ENCODE results near the gene KCNIP3. TPM values are rescaled to one million over a fixed set of nuclear protein-coding genes. Genes with fewer than 3 reads are reported as not detected.

KCNIP3 gene
- total RNA-seq, 1 experiment from 2014 or later, result 5.8 TPM

GRCh38 chr2:95294579-95295250, 2.4 kb upstream of the KCNIP3 start:
- DNase-seq (ENCODE audit: low read depth), result no peak

DNA sequence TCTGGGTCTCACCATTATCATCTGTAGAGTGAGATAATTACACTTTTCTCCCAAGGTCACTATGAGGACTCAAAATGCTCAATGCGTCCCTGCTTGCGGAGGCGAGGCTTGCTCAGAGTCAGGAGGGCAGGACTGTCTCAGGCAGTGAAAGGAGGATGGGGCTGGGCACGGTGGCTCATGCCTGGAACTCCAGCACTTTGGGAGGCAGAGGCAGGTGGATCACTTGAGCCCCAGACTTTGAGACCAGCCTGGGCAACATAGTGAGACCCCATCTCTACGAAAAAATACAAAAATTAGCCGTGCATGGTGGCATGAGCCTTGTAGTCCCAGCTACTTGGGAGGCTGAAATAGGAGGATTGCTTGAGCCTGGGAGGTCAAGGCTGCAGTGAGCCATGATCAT, 1.8 kb upstream of the KCNIP3 start:
- no peak for DNase-seq (ENCODE audit: low read depth)

GRCh38 chr2:95296011-95296410, 1.1 kb upstream of the KCNIP3 start:
- no peak for DNase-seq (ENCODE audit: low read depth)

DNA sequence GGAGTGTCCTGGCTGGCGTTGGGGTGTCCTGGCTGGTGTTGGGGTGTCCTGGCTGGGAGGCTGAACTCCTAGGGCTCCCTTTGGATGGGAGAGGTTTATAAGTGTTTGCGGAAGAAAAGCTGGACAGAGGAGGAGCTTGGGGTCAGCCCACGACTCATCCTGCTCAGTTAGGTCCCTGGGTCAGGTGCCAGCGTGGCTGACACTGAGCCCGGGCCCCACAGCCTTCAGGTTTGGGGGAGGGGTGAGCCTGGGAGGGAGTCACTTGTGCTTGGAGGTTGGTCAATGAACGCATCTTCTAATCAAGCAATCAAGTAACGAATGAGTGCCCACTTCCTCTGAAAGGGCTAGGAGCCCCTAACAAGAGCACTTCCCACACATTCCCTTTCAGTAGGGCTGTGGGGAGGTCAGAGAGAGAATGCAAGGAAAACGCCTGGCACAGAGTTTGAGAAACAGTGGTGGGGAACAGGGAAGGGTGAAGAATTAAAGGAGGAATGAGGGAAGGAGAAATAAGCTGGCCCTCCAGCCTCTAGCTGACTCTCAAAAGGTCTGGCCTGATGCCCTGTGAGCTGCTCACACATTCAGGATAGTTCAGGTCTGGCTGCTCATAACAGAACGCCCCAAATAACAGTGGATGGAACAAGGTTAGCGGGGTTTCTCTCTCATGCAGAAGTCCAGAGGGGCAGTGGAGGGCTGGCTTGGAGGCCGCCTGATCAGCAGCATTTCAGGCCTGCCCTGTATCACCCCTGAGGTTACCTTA, 670 bp downstream of the KCNIP3 start:
- no peak for DNase-seq (ENCODE audit: low read depth)

DNA sequence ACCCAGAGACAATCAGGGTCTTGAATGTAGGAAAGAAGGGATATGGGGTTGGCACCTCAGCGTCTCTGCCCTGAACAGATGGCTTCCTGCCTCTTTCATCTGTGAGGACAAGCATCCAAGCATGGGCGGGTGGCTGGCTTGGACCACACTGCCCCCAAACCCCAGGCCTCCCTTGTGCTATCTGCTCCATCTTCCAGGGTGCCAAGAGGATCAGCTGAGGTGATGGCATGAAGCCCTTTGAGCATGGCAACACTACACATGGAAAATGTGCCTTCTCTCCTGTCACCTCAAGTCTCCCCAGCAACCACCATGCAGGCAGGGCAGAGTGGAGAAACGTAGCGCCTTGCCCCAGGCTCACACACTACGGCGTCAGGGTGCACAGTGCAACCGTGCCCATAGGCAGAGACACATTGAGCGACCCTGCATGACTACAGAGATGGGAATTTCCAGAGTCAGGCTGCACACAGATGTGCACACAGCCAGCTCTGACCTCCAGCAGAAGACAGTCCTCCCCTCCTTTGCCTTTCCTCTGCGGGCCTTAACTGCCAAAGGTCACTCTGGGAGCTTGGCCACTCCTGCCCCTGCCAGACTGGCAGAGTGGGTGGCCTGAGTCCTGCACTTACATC, 1.5 kb downstream of the KCNIP3 start:
- no peak for DNase-seq (ENCODE audit: low read depth)

- DNase-seq (ENCODE audit: low read depth), result no peak
Measured at GRCh38 chr2:95299961-95300360, 2.8 kb downstream of the KCNIP3 start.

DNA sequence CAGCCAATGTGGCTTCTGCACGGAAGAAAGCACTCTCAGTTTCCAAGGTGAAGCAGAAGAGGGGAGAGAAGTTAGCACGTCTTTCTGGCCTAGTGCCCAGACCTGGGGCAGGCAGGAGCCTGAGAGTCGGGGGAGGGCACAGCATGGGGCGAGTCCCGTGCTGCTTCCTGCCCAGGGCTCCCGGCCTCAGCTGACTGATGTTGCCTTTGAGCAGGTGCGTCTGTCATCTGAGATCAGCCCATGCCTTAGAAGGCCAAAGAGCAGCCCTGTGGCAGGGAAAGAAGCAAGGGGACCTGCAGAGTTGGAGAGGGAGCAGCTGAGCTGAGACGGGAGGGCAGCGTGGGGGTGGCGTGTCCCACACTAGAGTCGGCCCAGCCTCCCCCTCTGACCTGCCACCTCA, 3.3 kb downstream of the KCNIP3 start:
- peak; percentile 40 for DNase-seq (ENCODE audit: low read depth)

GRCh38 chr2:95301186-95301585, 4.0 kb downstream of the KCNIP3 start:
- DNase-seq (ENCODE audit: low read depth), result no peak

GRCh38 chr2:95301876-95302641, 4.9 kb downstream of the KCNIP3 start:
- no peak for DNase-seq (ENCODE audit: low read depth)

DNA sequence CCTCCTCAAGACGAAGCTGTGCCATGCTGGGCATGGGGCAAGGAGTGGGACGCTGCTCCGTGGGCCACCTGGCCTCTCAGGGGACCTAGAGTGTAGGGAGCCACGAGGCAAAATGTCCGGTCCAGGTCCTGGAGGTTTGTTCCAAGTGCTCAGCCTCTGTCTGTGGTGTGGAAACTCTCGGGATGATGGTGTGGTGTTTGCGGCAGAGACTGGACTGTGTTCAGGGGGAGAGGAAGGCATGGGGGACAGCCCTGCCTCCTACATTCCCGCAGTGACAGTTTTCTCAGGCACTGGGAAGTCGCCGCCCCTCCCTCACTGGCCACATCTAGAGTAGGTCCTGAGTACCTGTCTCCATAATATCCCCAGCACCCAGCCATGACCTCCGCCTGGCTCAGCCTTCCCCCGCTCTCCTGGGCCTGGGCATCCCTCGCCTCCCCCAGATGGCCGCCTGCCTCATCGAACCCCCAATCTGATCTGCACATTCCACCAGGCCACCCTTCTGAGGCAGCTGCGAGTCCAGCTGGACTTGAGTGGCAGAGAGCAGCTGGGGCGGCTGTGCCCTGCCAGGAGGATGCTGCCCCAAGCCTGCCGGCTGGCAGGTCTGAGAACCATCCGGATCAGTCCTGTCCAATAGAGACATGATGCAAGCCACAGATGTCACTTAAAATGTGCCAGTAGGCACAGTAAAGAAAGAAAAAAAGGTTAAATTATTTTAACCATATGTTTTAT, 6.2 kb downstream of the KCNIP3 start:
- no peak for DNase-seq (ENCODE audit: low read depth)

DNA sequence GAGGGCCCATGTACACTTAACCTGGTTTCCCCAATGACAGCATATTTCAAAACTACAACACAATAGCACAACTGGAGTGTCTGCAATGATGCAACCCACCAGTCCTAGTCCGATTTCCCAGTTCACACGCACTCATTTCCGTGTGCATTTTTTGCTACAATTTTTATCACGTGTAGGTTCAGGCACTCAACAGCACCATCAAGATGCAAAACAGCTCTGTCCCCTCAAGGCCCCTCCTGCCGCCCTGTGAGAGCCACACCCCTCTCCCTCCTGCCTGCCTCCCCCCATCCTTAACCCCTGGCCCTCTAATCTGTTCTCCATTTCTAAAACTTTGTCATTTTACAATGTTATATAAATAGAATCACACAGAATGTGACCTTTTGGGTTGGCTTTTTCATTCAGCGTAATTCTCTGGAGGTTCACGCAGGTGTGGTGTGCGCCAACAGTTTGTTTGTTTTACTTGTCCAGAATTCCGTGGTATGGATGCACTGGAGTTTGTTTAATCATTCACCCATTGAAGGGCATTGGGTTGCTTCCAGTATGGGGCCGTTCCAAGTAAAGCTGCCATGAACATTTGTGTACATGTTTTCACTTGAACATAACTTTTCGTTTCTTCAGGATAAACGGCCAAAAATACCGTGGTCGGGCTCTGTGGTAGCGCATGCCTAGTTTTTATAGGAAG, 8.4 kb downstream of the KCNIP3 start:
- DNase-seq (ENCODE audit: low read depth), result peak; percentile 56

DNA sequence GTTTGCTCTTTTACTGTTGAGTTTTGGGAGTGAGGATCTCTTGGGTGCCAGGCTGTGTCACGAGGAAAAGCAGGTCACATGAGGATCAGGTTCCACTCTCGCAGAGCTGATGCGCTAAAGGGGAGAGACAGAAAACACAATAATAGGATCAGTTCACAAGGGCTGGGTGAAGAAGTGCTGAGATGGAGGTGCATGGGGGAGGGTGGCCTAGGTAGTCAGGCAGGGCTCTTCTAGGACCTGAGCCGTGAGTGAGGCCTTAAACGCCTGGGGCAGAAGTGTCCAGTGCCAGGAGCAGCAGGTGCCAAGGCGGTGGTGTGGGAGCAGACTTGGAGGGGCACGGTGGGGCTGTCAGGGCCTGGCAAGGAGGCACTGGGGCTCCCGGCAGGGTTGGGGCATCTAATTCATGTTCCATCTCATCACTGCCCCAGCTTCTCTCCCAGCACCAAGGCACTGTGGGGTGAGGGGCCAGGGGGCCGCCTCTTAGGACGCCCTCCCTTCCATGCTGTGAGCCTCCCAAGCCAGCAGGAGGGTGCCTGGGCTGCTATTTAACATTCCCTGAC, 9.3 kb downstream of the KCNIP3 start:
- DNase-seq (ENCODE audit: low read depth), result no peak

DNA sequence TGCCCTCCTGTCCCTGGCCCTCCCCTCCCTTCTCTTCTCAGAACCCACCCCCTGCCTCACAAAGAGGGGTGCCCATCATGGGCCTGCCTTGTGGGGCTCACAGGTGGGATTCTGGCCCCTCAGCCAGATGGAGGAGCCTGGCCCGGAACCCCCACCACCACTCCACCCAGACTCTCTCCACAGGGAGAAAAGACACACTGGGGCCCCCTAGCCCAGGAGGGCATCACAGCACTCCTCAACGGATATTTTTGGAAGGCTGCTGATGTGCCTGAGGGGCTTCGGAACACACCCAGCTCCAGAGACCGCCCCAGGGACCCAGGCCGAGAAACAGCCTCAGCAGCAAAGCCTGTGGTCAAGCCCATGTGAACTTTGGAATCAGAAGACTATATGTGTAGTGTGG, 9.9 kb downstream of the KCNIP3 start:
- no peak for DNase-seq (ENCODE audit: low read depth)

DNA sequence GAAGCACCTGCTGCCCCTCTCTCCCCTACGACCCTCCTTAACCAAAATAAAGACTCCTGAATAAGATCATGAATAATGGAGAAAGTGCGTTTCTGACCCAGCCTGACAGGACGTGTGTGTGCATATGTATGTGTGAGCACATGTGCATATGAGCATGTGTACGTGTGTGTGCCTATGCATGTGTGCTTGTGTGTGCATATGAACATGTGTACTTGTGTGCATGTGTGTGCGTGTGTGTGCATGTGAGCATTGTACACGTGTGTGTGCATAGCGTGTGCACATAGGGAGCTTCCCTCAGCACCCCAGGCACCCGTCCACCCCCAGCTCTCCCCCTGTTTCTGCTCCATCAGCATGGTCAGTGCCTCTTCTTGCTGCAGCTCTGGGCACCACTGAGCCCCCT, 10.7 kb downstream of the KCNIP3 start:
- no peak for DNase-seq (ENCODE audit: low read depth)

DNA sequence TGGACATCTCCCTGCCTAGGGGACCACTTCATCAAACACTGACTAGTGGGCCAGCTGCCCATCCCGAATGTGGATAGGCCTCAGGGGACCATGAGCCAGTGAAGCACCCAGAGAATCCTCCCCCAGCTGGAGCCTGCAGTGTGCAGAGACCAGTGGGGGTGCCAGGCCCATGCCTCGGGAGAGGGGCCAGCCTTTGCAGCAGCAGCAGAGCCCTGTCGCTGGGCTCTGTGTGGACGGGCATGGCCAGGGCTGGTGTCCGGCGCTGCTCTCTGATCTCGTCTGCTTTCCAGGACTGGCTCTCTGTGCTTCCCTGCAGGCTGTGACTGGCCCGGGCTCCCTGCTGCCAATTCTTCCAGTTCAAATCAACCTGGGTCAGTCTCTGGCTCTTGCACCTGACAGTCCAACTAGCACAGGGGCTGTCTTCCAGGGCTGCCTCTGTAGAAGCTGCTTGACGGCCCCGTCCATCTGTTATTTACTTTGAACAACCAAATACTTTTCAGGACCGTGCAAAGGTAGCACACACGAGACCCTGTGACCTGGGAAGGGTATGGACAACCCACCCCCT, 11.4 kb downstream of the KCNIP3 start:
- no peak for DNase-seq (ENCODE audit: low read depth)

GRCh38 chr2:95309599-95309998, 12.5 kb downstream of the KCNIP3 start:
- DNase-seq (ENCODE audit: low read depth), result peak; percentile 31

GRCh38 chr2:95310216-95310615, 13.1 kb downstream of the KCNIP3 start:
- no peak for DNase-seq (ENCODE audit: low read depth)

- DNase-seq (ENCODE audit: low read depth), result no peak
Measured at GRCh38 chr2:95310651-95311050, 13.5 kb downstream of the KCNIP3 start.

DNA sequence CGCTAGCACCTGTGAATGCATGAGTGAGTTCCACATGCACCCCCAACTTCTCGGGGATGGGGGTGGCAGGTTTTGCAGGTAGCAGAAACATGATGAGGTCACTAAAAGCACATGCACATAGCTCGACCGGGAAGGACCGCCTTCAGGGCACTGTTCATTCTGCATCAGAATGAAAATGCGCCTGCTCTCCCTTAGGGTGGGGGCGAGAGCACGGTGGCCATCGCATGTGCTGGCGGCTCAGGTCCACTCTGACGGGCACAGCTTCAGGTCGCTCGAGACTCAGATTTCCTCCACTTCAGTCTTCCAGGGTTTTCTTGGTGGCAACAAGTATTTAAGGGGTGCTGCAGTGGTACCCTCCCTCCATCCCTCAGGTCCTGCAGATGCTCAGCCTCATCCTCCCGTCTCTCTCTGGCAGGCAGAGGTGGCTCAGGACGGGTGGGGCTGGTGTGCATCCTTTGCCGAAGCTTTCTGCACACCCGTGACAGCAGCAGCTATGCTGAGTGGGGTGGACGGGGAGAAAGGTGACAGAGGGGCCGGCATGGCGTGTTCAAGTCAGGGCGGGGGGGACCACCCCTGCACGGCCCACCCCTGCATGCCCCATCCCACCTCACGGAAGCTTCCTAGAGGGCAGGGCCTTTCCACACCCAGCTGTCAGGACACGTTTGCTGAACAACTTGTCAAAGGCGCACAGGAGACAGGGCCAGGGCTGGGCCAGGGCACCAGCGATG, 14.8 kb downstream of the KCNIP3 start:
- DNase-seq (ENCODE audit: low read depth), result no peak
